Spleen (tissue), 11 donors: ENCODE data around the gene UPK1B. TPM values are rescaled to one million over a fixed set of nuclear protein-coding genes. Genes with fewer than 3 reads are reported as not detected.

Experiments
- DNase-seq: peaks from one replicate; pipeline ENCODE4 v3.0.0-alpha.2; 2020
- H3K27ac ChIP-seq, 8 donors: fragments of 200-600 bp; sonication (generic) in 7 of 8; 1 replicate in 4 of 8; 2 replicates in 4 of 8; pipeline versions ENCODE4 v1.5.0 to v1.8.0; 2016 to 2021; ENCODE audit warnings: inconsistent platforms in 4 of 8, mild to moderate bottlenecking in 4 of 8, moderate library complexity in 1 of 8
- H3K27me3 ChIP-seq, 7 donors: fragments of 200-600 bp; sonication (generic) in 6 of 7; replicated peaks in 1 of 7; 1 replicate in 4 of 7; 2 replicates in 3 of 7; pipeline versions ENCODE4 v1.5.0 to v1.8.0; 2016 to 2021; ENCODE audit warnings: inconsistent platforms in 3 of 7, mild to moderate bottlenecking in 1 of 7
- H3K36me3 ChIP-seq, 6 donors: fragments of 200-600 bp; sonication (generic) in 5 of 6; 1 replicate in 4 of 6; 2 replicates in 2 of 6; pipeline versions ENCODE4 v1.5.0 to v1.8.0; 2016 to 2021; ENCODE audit warnings: inconsistent platforms in 2 of 6
- H3K4me1 ChIP-seq, 6 donors: fragments of 200-600 bp; sonication (generic) in 5 of 6; 1 replicate in 3 of 6; 2 replicates in 3 of 6; pipeline versions ENCODE4 v1.5.0 to v1.8.0; 2016 to 2021; ENCODE audit warnings: inconsistent platforms in 3 of 6
- H3K4me3 ChIP-seq, 8 donors: fragments of 200-600 bp; sonication (generic) in 7 of 8; 1 replicate in 4 of 8; 2 replicates in 4 of 8; pipeline versions ENCODE4 v1.5.0 to v1.8.0; 2016 to 2021; ENCODE audit warnings: inconsistent platforms in 4 of 8, mild to moderate bottlenecking in 4 of 8, moderate library complexity in 2 of 8
- H3K9me3 ChIP-seq, 8 donors: fragments of 200-600 bp; sonication (generic) in 7 of 8; 1 replicate in 4 of 8; 2 replicates in 4 of 8; pipeline versions ENCODE4 v1.5.0 to v1.8.0; 2016 to 2021; ENCODE audit warnings: inconsistent platforms in 4 of 8
- CTCF ChIP-seq, 11 experiments: fragments of 200-600 bp in 7 of 11; fragments of 450-650 bp in 4 of 11; sonication (generic) in 4 of 11; IDR thresholded peaks in 8 of 11; conservative IDR thresholded peaks in 3 of 11; 1 replicate in 7 of 11; 2 replicates in 4 of 11; pipeline versions ENCODE4 v1.4.0 to v1.8.0; 2016 to 2021; ENCODE audit warnings: antibody characterized with exemption in 11 of 11, inconsistent platforms in 4 of 11, mild to moderate bottlenecking in 1 of 11
- POLR2A ChIP-seq, 3 donors: fragments of 450-650 bp; IDR thresholded peaks; one replicate each; pipeline ENCODE4 v1.5.1; 2017; ENCODE audit warnings: antibody characterized with exemption in 3 of 3, mild to moderate bottlenecking in 1 of 3
- POLR2AphosphoS5 ChIP-seq, 3 donors: sonication (generic); formaldehyde crosslinking; IDR thresholded peaks; one replicate each; pipeline ENCODE4 v1.5.1; 2017; ENCODE audit warnings: antibody characterized with exemption in 3 of 3
- WGBS, 5 donors: extraction: QIAGEN DNeasy Blood & Tissue Kit in 3 of 5; methylation state at CpG; one replicate each; pipeline versions ENCODE4 v1.1.5 to v1.1.7; 2013 to 2018; 5-methylcytosine and 5-hydroxymethylcytosine counted together
- intact Hi-C: fragments of 100-400 bp; cut with DNase I; formaldehyde crosslinking; loops from one replicate; pipeline ENCODE4 v1.15.0; 2023; ENCODE audit warnings: low total_unique reads
- polyA plus RNA-seq, 3 donors: library from polyadenylated mRNA; stranded (reverse); fragments of 200-250 nt; gene quantifications; one replicate each; pipeline ENCODE4 v1.2.1, GENCODE V29; 2013
- total RNA-seq, 7 donors: library from RNA; depleted of rRNA in 3 of 7; stranded (reverse); fragments of >200 nt in 3 of 7; fragmentation: NEBNext Ultra II Directional in 4 of 7; extraction: Animal tissue kit (Norgen Biotek cat#: 25700) in 4 of 7; gene quantifications; one replicate each; pipeline versions ENCODE4 v1.1.0 to v1.2.1, GENCODE V29; 2016 to 2021
- donor health status: healthy with polysubstance abuse.
- donor health status: DM: no; HTN: no; CAD: no; lungs with moderate emphysema.
- donor health status: DM: no; HTN: no; CAD: no.
- donor health status: Bipolar disorder and iron deficiency.
- donor health status: healthy.
- donor health status: DM: no; HTN: no; CAD: no.
- donor health status: DM: yes; HTN: yes; CAD: no.

Gene UPK1B
- total and polyA plus RNA-seq, 10 donors: not detected

GRCh38 chr3:119230071-119230470 lies 56.7 kb downstream of the UPK1B start:
- Histone ChIP-seq H3K9me3 (no peaks in the 10 kb centered on the region), H3K27ac (no peak overlapping the region), H3K27me3 (no peaks in the 10 kb centered on the region), H3K36me3 (peaks cover 10 to 95% (median 67%) of the 10 kb centered on the region in 6 donors), H3K4me3 (no peak overlapping the region), H3K4me1 (peaks cover 0 to 6% (median 0%) of the 10 kb centered on the region in 6 donors)
- 88 to 97% (median 95%) methylated on average over 7 of the region's 7 CpGs for WGBS, 5 donors
- intact Hi-C loops: no loop called here
- no peak for DNase-seq
- TF ChIP-seq POLR2A (IDR thresholded peaks at IDR 0.05) (no peak), POLR2AphosphoS5 (IDR thresholded peaks at IDR 0.05) (no peak), CTCF (IDR thresholded peaks at IDR 0.05 in 8 of 11, conservative IDR thresholded peaks at IDR 0.05 in 3 of 11) (no peak)

GRCh38 chr3:119230745-119231144 lies 57.3 kb downstream of the UPK1B start:
- no peak overlapping the region for H3K27ac ChIP-seq
- no peaks in the 10 kb centered on the region for H3K9me3 ChIP-seq
- no peak overlapping the region for H3K4me3 ChIP-seq
- intact Hi-C loops: no loop called here
- H3K27me3 ChIP-seq: no peaks in the 10 kb centered on the region
- peaks cover 0 to 9% (median 0%) of the 10 kb centered on the region in 6 donors for H3K4me1 ChIP-seq
- no peak for DNase-seq
- H3K36me3 ChIP-seq: peaks cover 10 to 95% (median 66%) of the 10 kb centered on the region in 6 donors
- TF ChIP-seq POLR2AphosphoS5 (IDR thresholded peaks at IDR 0.05) (no peak), POLR2A (IDR thresholded peaks at IDR 0.05) (no peak)

GRCh38 chr3:119234610-119235009 lies 61.2 kb downstream of the UPK1B start:
- TF ChIP-seq POLR2A (IDR thresholded peaks at IDR 0.05) (no peak), CTCF (IDR thresholded peaks at IDR 0.05 in 8 of 11, conservative IDR thresholded peaks at IDR 0.05 in 3 of 11) (no peak), POLR2AphosphoS5 (IDR thresholded peaks at IDR 0.05) (no peak)
- Histone ChIP-seq H3K27ac (no peak overlapping the region), H3K36me3 (peaks cover 6 to 69% (median 34%) of the 10 kb centered on the region in 6 donors), H3K9me3 (no peaks in the 10 kb centered on the region), H3K4me1 (peaks cover 14 to 48% (median 30%) of the 10 kb centered on the region in 6 donors), H3K27me3 (no peaks in the 10 kb centered on the region), H3K4me3 (no peak overlapping the region)
- 53 to 69% (median 59%) methylated on average over 1 of the region's 1 CpG for WGBS, 5 donors
- intact Hi-C loops: no loop called here
- DNase-seq: no peak

- WGBS, 5 donors: 83 to 92% (median 89%) methylated on average over 1 of the region's 1 CpG
- intact Hi-C loops: no loop called here
- no peak for DNase-seq
- peaks cover under 1 to 63% (median 29%) of the 10 kb centered on the region in 6 donors for H3K36me3 ChIP-seq
- H3K27me3 ChIP-seq: no peaks in the 10 kb centered on the region
- H3K27ac ChIP-seq: no peak overlapping the region
- TF ChIP-seq POLR2AphosphoS5 (IDR thresholded peaks at IDR 0.05) (no peak), CTCF (IDR thresholded peaks at IDR 0.05 in 8 of 11, conservative IDR thresholded peaks at IDR 0.05 in 3 of 11) (no peak), POLR2A (IDR thresholded peaks at IDR 0.05) (no peak)
- H3K4me3 ChIP-seq: no peak overlapping the region
- no peaks in the 10 kb centered on the region for H3K9me3 ChIP-seq
- H3K4me1 ChIP-seq: peaks cover 16 to 54% (median 34%) of the 10 kb centered on the region in 6 donors
Measured at GRCh38 chr3:119235151-119235550, 61.8 kb downstream of the UPK1B start.

GRCh38 chr3:119236756-119237155 lies 63.4 kb downstream of the UPK1B start:
- WGBS, 5 donors: 28 to 56% (median 38%) methylated on average over 7 of the region's 7 CpGs
- Histone ChIP-seq H3K27ac (peak overlapping the region in 5 of 8 donors; percentile 14 to 96 (median 75)), H3K9me3 (no peaks in the 10 kb centered on the region), H3K4me3 (peak overlapping the region in 1 of 8 donors; percentile 14), H3K36me3 (peaks cover 0 to 51% (median 22%) of the 10 kb centered on the region in 6 donors), H3K27me3 (no peaks in the 10 kb centered on the region), H3K4me1 (peaks cover 23 to 66% (median 44%) of the 10 kb centered on the region in 6 donors)
- intact Hi-C loops: no loop called here
- TF ChIP-seq POLR2A (IDR thresholded peaks at IDR 0.05) (no peak), POLR2AphosphoS5 (IDR thresholded peaks at IDR 0.05) (peak in 2 of 3 donors; percentile 62 to 83), CTCF (IDR thresholded peaks at IDR 0.05 in 8 of 11, conservative IDR thresholded peaks at IDR 0.05 in 3 of 11) (no peak)
- DNase-seq: peak; percentile 83
